Nephron (organoid): ENCODE results near the gene MTA3.
"Not testable (repeated sequence)": the region's sequence is repeated elsewhere in the genome, so short reads cannot be mapped to it uniquely, and the experiment has no call there.

Source experiments
- H3K27ac Mint-ChIP-seq, 3 experiments: 2 replicates each; pipeline ENCODE4 v1.8.0; 2020; ENCODE audit warnings: mixed read lengths in 3 of 3, mild to moderate bottlenecking in 2 of 3, moderate library complexity in 1 of 3
- H3K27me3 Mint-ChIP-seq: 2 replicates; pipeline ENCODE4 v1.8.0; 2021; ENCODE audit warnings: low read depth, mild to moderate bottlenecking, moderate library complexity, mixed read lengths
- H3K36me3 Mint-ChIP-seq: 2 replicates; pipeline ENCODE4 v1.8.0; 2020; ENCODE audit warnings: low read depth, mixed read lengths
- H3K4me1 Mint-ChIP-seq: 2 replicates; pipeline ENCODE4 v1.8.0; 2020; ENCODE audit warnings: mixed read lengths
- H3K4me3 Mint-ChIP-seq, 3 experiments: 2 replicates each; pipeline ENCODE4 v1.8.0; 2020; ENCODE audit warnings: mild to moderate bottlenecking in 3 of 3, mixed read lengths in 3 of 3, moderate library complexity in 2 of 3
- H3K9me3 Mint-ChIP-seq: 2 replicates; pipeline ENCODE4 v1.8.0; 2020; ENCODE audit warnings: mixed read lengths
- TF ChIP-seq, protein P1 (sequence below), 3 experiments: fragments of 200-600 bp; sonication (generic); IDR thresholded peaks; one replicate each; pipeline ENCODE4 v1.5.0; 2021; ENCODE audit warnings: antibody characterized with exemption in 3 of 3; ENCODE audit not compliant: unreplicated experiment in 3 of 3

MTA3 gene

DNA sequence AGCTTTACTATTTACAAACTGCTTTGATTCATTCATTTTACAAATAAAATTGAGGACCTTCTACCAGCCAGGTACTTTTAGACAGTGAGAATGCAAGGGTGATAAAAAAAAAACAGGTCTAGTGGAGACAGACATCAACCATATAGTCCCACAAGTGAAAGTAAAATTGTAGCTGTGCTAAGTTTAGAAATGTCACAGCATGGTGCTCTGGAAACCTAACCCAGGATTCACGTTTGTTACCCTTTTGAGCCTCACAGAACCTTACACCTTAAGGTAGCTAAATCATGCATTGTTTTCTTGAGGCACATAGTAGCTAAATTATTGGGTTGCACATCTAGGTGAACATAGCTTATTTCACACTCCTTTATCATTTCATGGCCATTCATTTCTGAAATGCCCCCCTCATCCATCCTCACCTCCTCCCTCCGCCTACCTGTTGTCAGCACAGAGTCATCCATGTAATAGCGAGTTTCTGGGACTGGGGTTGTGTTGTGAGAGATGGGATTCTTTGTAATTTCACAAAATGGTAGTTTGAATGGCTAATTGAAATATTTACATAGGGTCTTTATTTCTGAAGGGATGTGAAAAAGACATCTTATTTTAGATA lies 7.1 kb downstream of the MTA3 start:
- no peak overlapping the region for H3K4me3 Mint-ChIP-seq
- H3K4me1 Mint-ChIP-seq = peaks cover 20% of the 10 kb centered on the region

DNA sequence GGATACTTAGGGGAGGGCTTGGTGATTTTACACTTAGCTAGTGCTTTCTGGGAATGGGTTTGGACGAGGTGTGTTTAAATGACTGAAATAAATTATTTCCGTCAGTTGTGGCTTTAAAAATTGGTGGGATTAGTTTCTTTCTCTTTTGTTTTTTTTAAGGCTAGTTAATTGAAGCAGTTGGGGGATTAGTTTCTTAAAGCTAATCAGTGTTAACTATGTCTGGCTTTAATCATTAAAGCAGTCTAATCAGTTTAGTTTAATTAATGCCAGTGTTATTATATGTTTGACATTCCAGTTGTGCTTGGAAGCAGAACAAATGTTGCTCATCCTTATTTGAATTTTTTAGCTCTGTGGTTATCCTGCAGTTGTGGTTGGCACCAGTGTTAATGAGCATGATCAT lies 10.2 kb downstream of the MTA3 start:
- H3K4me1 Mint-ChIP-seq = peaks cover 16% of the 10 kb centered on the region
- no peaks in the 10 kb centered on the region for H3K27me3 Mint-ChIP-seq
- H3K4me3 Mint-ChIP-seq = no peak overlapping the region
- TF ChIP-seq, protein P1, sequence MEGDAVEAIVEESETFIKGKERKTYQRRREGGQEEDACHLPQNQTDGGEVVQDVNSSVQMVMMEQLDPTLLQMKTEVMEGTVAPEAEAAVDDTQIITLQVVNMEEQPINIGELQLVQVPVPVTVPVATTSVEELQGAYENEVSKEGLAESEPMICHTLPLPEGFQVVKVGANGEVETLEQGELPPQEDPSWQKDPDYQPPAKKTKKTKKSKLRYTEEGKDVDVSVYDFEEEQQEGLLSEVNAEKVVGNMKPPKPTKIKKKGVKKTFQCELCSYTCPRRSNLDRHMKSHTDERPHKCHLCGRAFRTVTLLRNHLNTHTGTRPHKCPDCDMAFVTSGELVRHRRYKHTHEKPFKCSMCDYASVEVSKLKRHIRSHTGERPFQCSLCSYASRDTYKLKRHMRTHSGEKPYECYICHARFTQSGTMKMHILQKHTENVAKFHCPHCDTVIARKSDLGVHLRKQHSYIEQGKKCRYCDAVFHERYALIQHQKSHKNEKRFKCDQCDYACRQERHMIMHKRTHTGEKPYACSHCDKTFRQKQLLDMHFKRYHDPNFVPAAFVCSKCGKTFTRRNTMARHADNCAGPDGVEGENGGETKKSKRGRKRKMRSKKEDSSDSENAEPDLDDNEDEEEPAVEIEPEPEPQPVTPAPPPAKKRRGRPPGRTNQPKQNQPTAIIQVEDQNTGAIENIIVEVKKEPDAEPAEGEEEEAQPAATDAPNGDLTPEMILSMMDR (IDR thresholded peaks at IDR 0.05; ENCODE audit: unreplicated experiment in 3 of 3) = no peak
- H3K27ac Mint-ChIP-seq = peak overlapping the region in 2 of 3 experiments; percentile 9 to 18
- H3K36me3 Mint-ChIP-seq = peaks cover 74% of the 10 kb centered on the region
- H3K9me3 Mint-ChIP-seq = no peaks in the 10 kb centered on the region

More for the DNA sequence above, 7.1 kb downstream of the MTA3 start:
- Mint-ChIP-seq H3K9me3 (no peaks in the 10 kb centered on the region), H3K27ac (peak overlapping the region in 1 of 3 experiments; percentile 3), H3K36me3 (peaks cover 67% of the 10 kb centered on the region), H3K27me3 (no peaks in the 10 kb centered on the region)
- TF ChIP-seq, protein P1 (IDR thresholded peaks at IDR 0.05; ENCODE audit: unreplicated experiment in 3 of 3) = no peak

DNA sequence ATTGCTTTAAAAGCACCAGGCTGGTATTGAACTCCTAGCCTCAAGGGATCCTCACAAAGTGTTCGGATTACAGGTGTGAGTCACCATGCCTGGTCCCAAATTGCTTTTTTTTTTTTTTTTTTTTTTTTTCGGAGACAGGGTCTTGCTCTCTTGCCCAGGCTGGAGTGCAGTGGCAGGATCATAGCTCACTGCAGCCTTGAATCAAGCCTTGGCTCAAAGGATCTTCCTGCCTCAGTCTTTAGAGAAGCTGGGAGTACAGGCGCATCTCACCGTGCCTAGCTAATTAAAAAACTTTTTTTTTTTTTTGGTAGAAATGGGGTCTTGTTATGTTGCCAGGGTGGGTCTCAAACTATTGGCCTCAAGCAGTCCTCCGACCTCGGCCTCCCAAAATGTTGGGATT lies 12.8 kb downstream of the MTA3 start:
- peaks cover 67% of the 10 kb centered on the region for H3K36me3 Mint-ChIP-seq
- TF ChIP-seq, protein P1 (IDR thresholded peaks at IDR 0.05; ENCODE audit: unreplicated experiment in 3 of 3) = no peak
- no peak overlapping the region for H3K27ac Mint-ChIP-seq
- H3K9me3 Mint-ChIP-seq = no peaks in the 10 kb centered on the region
- H3K27me3 Mint-ChIP-seq = no peaks in the 10 kb centered on the region
- no peak overlapping the region for H3K4me3 Mint-ChIP-seq
- H3K4me1 Mint-ChIP-seq = peaks cover 10% of the 10 kb centered on the region

DNA sequence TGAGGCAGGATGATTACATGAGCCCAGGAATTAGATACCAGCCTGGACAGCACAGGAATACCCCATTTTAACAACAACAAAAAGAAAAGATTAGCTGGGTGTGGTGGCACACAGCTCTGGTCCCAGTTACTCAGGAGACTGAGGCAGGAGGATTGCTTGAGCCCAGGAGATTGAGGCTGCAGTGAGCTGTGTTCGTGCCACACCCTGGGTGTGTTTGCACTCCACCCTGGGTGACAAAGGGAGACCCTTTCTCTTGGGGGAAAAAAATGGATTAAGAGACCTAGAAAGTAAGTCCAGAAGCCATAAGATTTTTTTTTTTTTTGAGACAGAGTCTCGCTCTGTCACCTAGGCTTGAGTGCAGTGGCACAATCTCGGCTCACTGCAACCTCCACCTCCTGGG lies 16.2 kb downstream of the MTA3 start:
- H3K36me3 Mint-ChIP-seq = peaks cover 59% of the 10 kb centered on the region
- H3K4me3 Mint-ChIP-seq, H3K9me3 Mint-ChIP-seq, H3K4me1 Mint-ChIP-seq, H3K27me3 Mint-ChIP-seq, H3K27ac Mint-ChIP-seq: not testable (repeated sequence)

DNA sequence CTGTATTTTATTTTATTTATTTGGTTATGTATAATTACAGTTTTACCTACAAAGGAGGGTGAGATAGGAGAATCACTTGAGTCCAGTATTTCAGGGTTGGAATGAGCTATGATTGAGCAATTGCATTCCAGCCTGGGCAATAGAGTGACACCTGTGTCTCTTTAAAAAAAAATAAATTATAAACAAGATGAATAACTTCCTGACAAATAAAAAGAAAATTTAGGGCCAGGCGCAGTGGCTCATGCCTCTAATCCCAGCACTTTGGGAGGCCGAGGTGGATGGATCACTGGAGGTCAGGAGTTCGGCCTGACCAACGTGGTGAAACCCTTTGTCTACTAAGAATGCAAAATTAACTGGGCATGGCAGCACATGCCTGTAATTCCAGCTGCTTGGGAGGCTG lies 17.3 kb downstream of the MTA3 start:
- Mint-ChIP-seq H3K27ac (no peak overlapping the region), H3K9me3 (no peaks in the 10 kb centered on the region), H3K4me1 (no peaks in the 10 kb centered on the region), H3K36me3 (peaks cover 63% of the 10 kb centered on the region), H3K4me3 (no peak overlapping the region), H3K27me3 (no peaks in the 10 kb centered on the region)
- TF ChIP-seq, protein P1 (IDR thresholded peaks at IDR 0.05; ENCODE audit: unreplicated experiment in 3 of 3) = no peak

DNA sequence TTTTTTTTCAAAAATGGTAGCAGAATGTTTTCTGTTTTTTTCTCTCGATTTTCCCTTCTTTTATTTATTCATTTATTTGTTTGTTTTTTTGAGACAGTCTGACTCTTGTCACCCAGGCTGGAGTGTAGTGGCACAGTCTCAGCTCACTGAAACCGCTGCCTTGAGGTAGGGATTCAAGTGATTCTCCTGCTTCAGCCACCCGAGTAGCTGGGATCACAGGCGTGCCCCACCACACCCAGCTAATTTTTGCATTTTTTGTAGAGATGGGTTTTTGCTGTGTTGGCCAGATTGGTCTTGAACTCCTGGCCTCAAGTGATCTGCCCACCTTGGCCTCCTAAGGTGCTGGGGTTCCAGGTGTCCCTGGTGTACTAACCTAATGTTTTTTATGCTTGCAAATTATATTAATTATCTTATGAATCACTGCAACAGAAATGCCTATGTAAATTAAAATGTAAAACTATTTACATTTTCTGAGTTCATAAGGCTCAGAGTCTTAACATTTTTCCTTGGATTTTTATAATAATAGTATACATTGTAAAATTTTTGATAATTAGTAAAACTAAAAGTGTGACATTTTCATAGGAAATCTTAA lies 19.2 kb downstream of the MTA3 start:
- peaks cover 57% of the 10 kb centered on the region for H3K36me3 Mint-ChIP-seq
- TF ChIP-seq, protein P1 (IDR thresholded peaks at IDR 0.05; ENCODE audit: unreplicated experiment in 3 of 3) = no peak
- H3K4me1 Mint-ChIP-seq = no peaks in the 10 kb centered on the region
- no peak overlapping the region for H3K27ac Mint-ChIP-seq
- no peak overlapping the region for H3K4me3 Mint-ChIP-seq
- H3K9me3 Mint-ChIP-seq = no peaks in the 10 kb centered on the region
- H3K27me3 Mint-ChIP-seq = no peaks in the 10 kb centered on the region
